Nephron progenitor cell (in vitro differentiated cells): ENCODE measurements around the gene LILRB4.
"Not testable (repeated sequence)": the region's sequence is repeated elsewhere in the genome, so short reads cannot be mapped to it uniquely, and the experiment has no call there.

Experiments
- DNase-seq: peaks from one replicate; pipeline ENCODE4 v3.0.0; 2021
- H3K27ac Mint-ChIP-seq: 2 replicates; pipeline ENCODE4 v1.8.0; 2021; ENCODE audit warnings: mild to moderate bottlenecking, moderate library complexity, mixed read lengths
- H3K27me3 Mint-ChIP-seq: 2 replicates; pipeline ENCODE4 v1.8.0; 2021; ENCODE audit warnings: mild to moderate bottlenecking, low read depth, mixed read lengths; ENCODE audit not compliant: poor library complexity
- H3K36me3 Mint-ChIP-seq: 2 replicates; pipeline ENCODE4 v1.8.0; 2021; ENCODE audit warnings: low read depth, mixed read lengths
- H3K4me1 Mint-ChIP-seq: 2 replicates; pipeline ENCODE4 v1.8.0; 2021; ENCODE audit warnings: mixed read lengths
- H3K4me3 Mint-ChIP-seq: 2 replicates; pipeline ENCODE4 v1.8.0; 2021; ENCODE audit warnings: mild to moderate bottlenecking, moderate library complexity, mixed read lengths
- H3K9me3 Mint-ChIP-seq: 2 replicates; pipeline ENCODE4 v1.8.0; 2021; ENCODE audit warnings: mild to moderate bottlenecking, moderate library complexity, mixed read lengths
- CTCF ChIP-seq: fragments of 200-600 bp; sonication (generic); IDR thresholded peaks from 2 replicates; pipeline ENCODE4 v1.5.0; 2021; ENCODE audit warnings: antibody characterized with exemption

Gene LILRB4

GRCh38 chr19:54704928-54705327, 42.1 kb downstream of the LILRB4 start:
- no peaks in the 10 kb centered on the region for H3K4me1 Mint-ChIP-seq
- no peaks in the 10 kb centered on the region for H3K36me3 Mint-ChIP-seq
- H3K27ac Mint-ChIP-seq = no peak overlapping the region
- no peak for TF ChIP-seq CTCF
- H3K4me3 Mint-ChIP-seq = no peak overlapping the region
- H3K9me3 Mint-ChIP-seq = peaks cover 89% of the 10 kb centered on the region
- DNase-seq = no peak
- peaks cover 4% of the 10 kb centered on the region for H3K27me3 Mint-ChIP-seq

- Mint-ChIP-seq H3K9me3 (peaks cover 79% of the 10 kb centered on the region), H3K27me3 (peaks cover 4% of the 10 kb centered on the region), H3K4me1 (no peaks in the 10 kb centered on the region), H3K36me3 (no peaks in the 10 kb centered on the region), H3K4me3 (no peak overlapping the region), H3K27ac (no peak overlapping the region)
- DNase-seq = no peak
- no peak for TF ChIP-seq CTCF
These were observed 45.2 kb downstream of the LILRB4 start for GRCh38 chr19:54707962-54708361.

GRCh38 chr19:54708781-54709180, 46.0 kb downstream of the LILRB4 start:
- Mint-ChIP-seq H3K36me3 (no peaks in the 10 kb centered on the region), H3K4me3 (no peak overlapping the region), H3K9me3 (peaks cover 78% of the 10 kb centered on the region), H3K27ac (no peak overlapping the region), H3K4me1 (no peaks in the 10 kb centered on the region), H3K27me3 (peaks cover 4% of the 10 kb centered on the region)
- no peak for DNase-seq
- no peak for TF ChIP-seq CTCF

- H3K27ac Mint-ChIP-seq = no peak overlapping the region
- DNase-seq = no peak
- no peaks in the 10 kb centered on the region for H3K4me1 Mint-ChIP-seq
- no peak for TF ChIP-seq CTCF
- H3K9me3 Mint-ChIP-seq = peaks cover 77% of the 10 kb centered on the region
- H3K4me3 Mint-ChIP-seq = no peak overlapping the region
- no peaks in the 10 kb centered on the region for H3K36me3 Mint-ChIP-seq
- peaks cover 4% of the 10 kb centered on the region for H3K27me3 Mint-ChIP-seq
These were observed 46.6 kb downstream of the LILRB4 start for GRCh38 chr19:54709212-54709948.

GRCh38 chr19:54709956-54710355, 47.2 kb downstream of the LILRB4 start:
- peaks cover 73% of the 10 kb centered on the region for H3K9me3 Mint-ChIP-seq
- H3K36me3 Mint-ChIP-seq, H3K27me3 Mint-ChIP-seq, DNase-seq, H3K27ac Mint-ChIP-seq, H3K4me3 Mint-ChIP-seq, H3K4me1 Mint-ChIP-seq: not testable (repeated sequence)
